ENCODE measurements around the gene ZDHHC20.

ZDHHC20 gene

DNA sequence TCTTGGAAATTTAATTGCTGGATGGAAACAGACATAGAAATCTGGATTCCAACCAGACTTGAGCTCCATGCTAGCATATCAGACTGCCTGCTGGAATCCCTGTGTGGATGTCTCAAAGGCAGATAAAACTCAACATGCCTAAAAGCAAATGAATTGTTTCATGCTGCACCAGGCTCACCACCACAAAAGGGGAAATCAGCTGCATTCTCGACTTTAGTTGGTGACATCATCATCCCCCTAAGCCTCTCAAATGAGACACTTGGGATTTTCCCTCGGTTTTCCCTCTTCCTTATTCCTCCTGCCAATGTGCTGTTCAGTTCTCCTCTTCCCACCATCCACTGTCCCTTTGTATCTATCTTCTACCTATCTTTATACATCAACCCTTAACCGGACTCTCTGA is 134.3 kb downstream of the ZDHHC20 start:
- no peak for DNase-seq

DNA sequence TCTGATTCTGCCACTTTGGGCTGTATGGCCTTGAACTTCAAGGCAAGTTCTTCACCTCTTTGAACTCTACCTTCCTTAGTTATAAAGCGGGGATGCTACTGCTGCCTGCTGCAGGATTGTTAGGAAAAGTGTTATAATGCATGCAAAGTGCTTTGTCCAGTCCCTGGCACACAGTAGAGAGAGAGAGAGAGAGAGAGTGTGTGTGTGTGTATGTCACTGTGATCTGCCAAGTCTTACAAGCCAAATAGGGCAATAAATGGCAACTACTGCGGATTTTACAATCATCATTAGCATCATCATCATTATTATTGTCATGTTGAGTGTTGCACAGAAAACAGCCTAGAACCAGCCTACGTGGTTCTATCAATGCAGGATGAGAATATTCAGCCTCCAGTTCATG is 136.1 kb downstream of the ZDHHC20 start:
- no peak for DNase-seq

All from fibroblast of skin of back (primary cell).